ENCODE data around the gene COL3A1. TPM values are rescaled to one million over a fixed set of nuclear protein-coding genes. Genes with fewer than 3 reads are reported as not detected.

The COL3A1 gene
- total RNA-seq, 1 donor from 2014 or later, result 180 TPM

DNA sequence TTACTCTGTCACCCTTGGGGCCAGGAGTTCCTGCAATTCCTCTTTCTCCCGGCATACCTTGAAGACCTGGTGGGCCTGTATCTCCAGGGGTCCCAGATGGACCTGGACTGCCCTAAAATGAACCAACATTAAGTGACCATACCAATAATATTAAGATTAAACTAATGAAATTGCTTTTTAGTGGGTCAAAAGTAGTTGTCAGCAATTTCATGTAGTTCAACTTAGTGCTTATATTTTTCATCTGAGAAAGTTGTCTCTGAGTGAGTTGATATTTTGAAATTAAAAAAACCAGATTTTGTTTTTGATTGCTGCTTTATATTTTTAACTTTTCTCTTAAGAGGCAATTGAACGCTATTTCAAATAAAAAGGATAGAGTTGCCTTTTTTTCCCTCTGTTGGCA, 83.1 kb downstream of the COL3A1 start:
- intact Hi-C loops (cut with DNase I), result no loop called here
- DNase-seq (ENCODE audit: low spot score), result no peak

DNA sequence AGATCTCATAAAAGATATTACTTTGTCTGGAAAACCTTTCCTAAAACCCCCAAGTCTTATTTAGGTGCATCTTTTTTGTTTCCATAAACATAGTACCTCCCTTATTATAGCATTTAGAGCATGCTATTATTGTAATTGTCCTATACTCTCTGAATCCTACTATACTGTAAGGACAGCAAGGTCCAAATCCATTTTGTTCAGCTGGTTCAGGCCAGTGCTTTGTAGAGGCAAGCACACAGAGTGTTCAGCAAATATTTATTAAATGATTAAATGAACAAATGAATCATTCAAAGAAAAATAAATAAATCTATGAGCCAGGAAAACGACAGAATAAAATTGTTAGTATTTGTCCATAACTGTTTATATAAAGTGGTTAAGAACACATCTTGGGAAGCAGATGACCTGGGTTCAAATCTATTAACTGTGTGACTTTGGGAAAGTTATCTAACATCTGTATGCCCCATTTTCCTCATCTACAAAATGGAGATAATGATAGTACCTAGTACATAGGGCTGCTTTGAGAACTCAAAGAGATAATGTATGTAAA, 86.0 kb downstream of the COL3A1 start:
- no peak for DNase-seq (ENCODE audit: low spot score)
- intact Hi-C loops (cut with DNase I), result no loop called here

Small RNAs within 50 kb of the gene (microRNA-seq; reads per million reads assigned to microRNA genes)
- gene MIR1245A (not detected), gene MIR1245B (not detected), gene MIR3606 (not detected)

Other genes starting within 250 kb of the COL3A1 start
- gene COL5A2, start 205.4 kb downstream of the COL3A1 start, total RNA-seq, result 16.0 TPM

Measured in cardiac septum (tissue), 1 donor.